Activated naive CD4-positive, alpha-beta T cell treated with anti-CD3 and anti-CD28 coated beads for 36 hours (primary cell): ENCODE data around the gene IFT27. TPM values are rescaled to one million over a fixed set of nuclear protein-coding genes. Genes with fewer than 3 reads are reported as not detected.

Source experiments
- CTCF ChIA-PET: fragments of 350-600 bp; sonication (Branson Sonifier 250); formaldehyde crosslinking; loops from one replicate; lab custom pipeline; 2021; ENCODE audit warnings: antibody characterized with exemption; lab: Charles Lee
- DNase-seq: peaks from one replicate; pipeline ENCODE4 v3.0.0-alpha.2; 2020
- H3K27ac Mint-ChIP-seq: one replicate; pipeline ENCODE4 v1.8.0; 2021; ENCODE audit warnings: mild to moderate bottlenecking, mixed read lengths
- H3K27me3 Mint-ChIP-seq: one replicate; pipeline ENCODE4 v1.8.0; 2021; ENCODE audit warnings: low read depth, mixed read lengths
- H3K36me3 Mint-ChIP-seq: one replicate; pipeline ENCODE4 v1.8.0; 2021; ENCODE audit warnings: low read depth, mixed read lengths
- H3K4me1 Mint-ChIP-seq: one replicate; pipeline ENCODE4 v1.8.0; 2021; ENCODE audit warnings: low read depth, mixed read lengths
- H3K4me3 Mint-ChIP-seq: one replicate; pipeline ENCODE4 v1.8.0; 2021; ENCODE audit warnings: mild to moderate bottlenecking, moderate library complexity, mixed read lengths
- H3K9me3 Mint-ChIP-seq: one replicate; pipeline ENCODE4 v1.8.0; 2021; ENCODE audit warnings: mixed read lengths
- intact Hi-C: fragments of 100-400 bp; cut with micrococcal nuclease; formaldehyde crosslinking; loops from one replicate; pipeline ENCODE4 v1.15.1; 2023
- total RNA-seq, 2 experiments: library from RNA; stranded (reverse); gene quantifications; one replicate each; pipeline ENCODE4 v1.2.3, GENCODE V29; 2021

The IFT27 gene
- total RNA-seq, 2 experiments from 2014 or later: 15.7 to 16.2 TPM

- Mint-ChIP-seq H3K4me3 (no peak overlapping the region), H3K4me1 (peaks cover 1% of the 10 kb centered on the region), H3K36me3 (no peaks in the 10 kb centered on the region), H3K27ac (no peak overlapping the region), H3K27me3 (no peaks in the 10 kb centered on the region), H3K9me3 (no peaks in the 10 kb centered on the region)
- intact Hi-C loops: loop anchor here (10.0 kb wide), 1 partner anchor 465 kb away; no protein-coding TSS in a partner anchor
- no peak for DNase-seq
- CTCF ChIA-PET: no interaction called here
Measured at GRCh38 chr22:36769541-36770512, 6.1 kb downstream of the IFT27 start.

- no peaks in the 10 kb centered on the region for H3K36me3 Mint-ChIP-seq
- no peak overlapping the region for H3K27ac Mint-ChIP-seq
- no peak for DNase-seq
- no peak overlapping the region for H3K4me3 Mint-ChIP-seq
- intact Hi-C loops: no loop called here
- H3K4me1 Mint-ChIP-seq: no peaks in the 10 kb centered on the region
- CTCF ChIA-PET: no interaction called here
- no peaks in the 10 kb centered on the region for H3K9me3 Mint-ChIP-seq
- H3K27me3 Mint-ChIP-seq: no peaks in the 10 kb centered on the region
Measured at GRCh38 chr22:36768616-36769015, 7.3 kb downstream of the IFT27 start.

- no peak overlapping the region for H3K27ac Mint-ChIP-seq
- H3K27me3 Mint-ChIP-seq: no peaks in the 10 kb centered on the region
- no peak for DNase-seq
- no peak overlapping the region for H3K4me3 Mint-ChIP-seq
- intact Hi-C loops: no loop called here
- no peaks in the 10 kb centered on the region for H3K4me1 Mint-ChIP-seq
- no peaks in the 10 kb centered on the region for H3K36me3 Mint-ChIP-seq
- H3K9me3 Mint-ChIP-seq: no peaks in the 10 kb centered on the region
- CTCF ChIA-PET: no interaction called here
Measured at GRCh38 chr22:36768141-36768540, 7.8 kb downstream of the IFT27 start.

- Mint-ChIP-seq H3K36me3 (no peaks in the 10 kb centered on the region), H3K4me3 (no peak overlapping the region), H3K4me1 (no peaks in the 10 kb centered on the region), H3K27me3 (no peaks in the 10 kb centered on the region), H3K27ac (no peak overlapping the region), H3K9me3 (no peaks in the 10 kb centered on the region)
- CTCF ChIA-PET: interaction anchor here (0.5 kb wide), 1 partner anchor 202 kb away, joined by 3 read pairs; no protein-coding TSS in a partner anchor
- DNase-seq: no peak
- intact Hi-C loops: no loop called here
Measured at GRCh38 chr22:36767035-36767775, 8.7 kb downstream of the IFT27 start.

GRCh38 chr22:36765943-36766450 is 9.9 kb downstream of the IFT27 start:
- H3K27ac Mint-ChIP-seq: no peak overlapping the region
- no peaks in the 10 kb centered on the region for H3K27me3 Mint-ChIP-seq
- intact Hi-C loops: no loop called here
- H3K4me3 Mint-ChIP-seq: no peak overlapping the region
- H3K4me1 Mint-ChIP-seq: no peaks in the 10 kb centered on the region
- CTCF ChIA-PET: interaction anchor here (1.0 kb wide), 1 partner anchor 9 kb away, joined by 4 read pairs; no protein-coding TSS in a partner anchor
- no peaks in the 10 kb centered on the region for H3K9me3 Mint-ChIP-seq
- no peaks in the 10 kb centered on the region for H3K36me3 Mint-ChIP-seq
- DNase-seq: no peak

GRCh38 chr22:36765131-36765942 is 10.6 kb downstream of the IFT27 start:
- Mint-ChIP-seq H3K4me1 (no peaks in the 10 kb centered on the region), H3K27me3 (no peaks in the 10 kb centered on the region), H3K9me3 (no peaks in the 10 kb centered on the region), H3K4me3 (no peak overlapping the region), H3K36me3 (no peaks in the 10 kb centered on the region), H3K27ac (no peak overlapping the region)
- intact Hi-C loops: no loop called here
- DNase-seq: no peak
- CTCF ChIA-PET: no interaction called here

- Mint-ChIP-seq H3K4me1 (no peaks in the 10 kb centered on the region), H3K4me3 (no peak overlapping the region), H3K27ac (no peak overlapping the region), H3K36me3 (no peaks in the 10 kb centered on the region), H3K27me3 (no peaks in the 10 kb centered on the region), H3K9me3 (no peaks in the 10 kb centered on the region)
- intact Hi-C loops: no loop called here
- CTCF ChIA-PET: no interaction called here
- no peak for DNase-seq
Measured at GRCh38 chr22:36764641-36765040, 11.3 kb downstream of the IFT27 start.

- H3K4me3 Mint-ChIP-seq: no peak overlapping the region
- H3K4me1 Mint-ChIP-seq: no peaks in the 10 kb centered on the region
- H3K36me3 Mint-ChIP-seq: no peaks in the 10 kb centered on the region
- CTCF ChIA-PET: no interaction called here
- no peak for DNase-seq
- intact Hi-C loops: no loop called here
- no peaks in the 10 kb centered on the region for H3K27me3 Mint-ChIP-seq
- no peak overlapping the region for H3K27ac Mint-ChIP-seq
- no peaks in the 10 kb centered on the region for H3K9me3 Mint-ChIP-seq
Measured at GRCh38 chr22:36764060-36764459, 11.9 kb downstream of the IFT27 start.

- no peak overlapping the region for H3K4me3 Mint-ChIP-seq
Measured at GRCh38 chr22:36763576-36763975, 12.3 kb downstream of the IFT27 start.

GRCh38 chr22:36762687-36763260 is 13.1 kb downstream of the IFT27 start:
- no peaks in the 10 kb centered on the region for H3K9me3 Mint-ChIP-seq
- no peaks in the 10 kb centered on the region for H3K27me3 Mint-ChIP-seq
- no peak overlapping the region for H3K27ac Mint-ChIP-seq
- no peak for DNase-seq
- CTCF ChIA-PET: no interaction called here
- no peaks in the 10 kb centered on the region for H3K4me1 Mint-ChIP-seq
- no peak overlapping the region for H3K4me3 Mint-ChIP-seq
- intact Hi-C loops: no loop called here
- H3K36me3 Mint-ChIP-seq: no peaks in the 10 kb centered on the region

More at GRCh38 chr22:36763576-36763975, 12.3 kb downstream of the IFT27 start:
- CTCF ChIA-PET: no interaction called here
- Mint-ChIP-seq H3K27ac (no peak overlapping the region), H3K9me3 (no peaks in the 10 kb centered on the region), H3K36me3 (no peaks in the 10 kb centered on the region), H3K27me3 (no peaks in the 10 kb centered on the region), H3K4me1 (no peaks in the 10 kb centered on the region)
- intact Hi-C loops: no loop called here
- no peak for DNase-seq

GRCh38 chr22:36761553-36762240 is 14.2 kb downstream of the IFT27 start:
- Mint-ChIP-seq H3K27me3 (no peaks in the 10 kb centered on the region), H3K36me3 (no peaks in the 10 kb centered on the region), H3K4me1 (no peaks in the 10 kb centered on the region), H3K9me3 (no peaks in the 10 kb centered on the region), H3K4me3 (no peak overlapping the region), H3K27ac (no peak overlapping the region)
- CTCF ChIA-PET: interaction anchor here (1.0 to 1.2 kb wide), 3 partner anchors 12 to 216 kb away, joined by 3 read pairs; no protein-coding TSS in a partner anchor
- intact Hi-C loops: no loop called here
- no peak for DNase-seq
